Measurements from ENCODE around the gene NOM1. TPM values are rescaled to one million over a fixed set of nuclear protein-coding genes. Genes with fewer than 3 reads are reported as not detected.
"Not testable (repeated sequence)": the region's sequence is repeated elsewhere in the genome, so short reads cannot be mapped to it uniquely, and the experiment has no call there.

NOM1 gene
- total RNA-seq, 1 donor from 2014 or later, result 20.6 TPM

DNA sequence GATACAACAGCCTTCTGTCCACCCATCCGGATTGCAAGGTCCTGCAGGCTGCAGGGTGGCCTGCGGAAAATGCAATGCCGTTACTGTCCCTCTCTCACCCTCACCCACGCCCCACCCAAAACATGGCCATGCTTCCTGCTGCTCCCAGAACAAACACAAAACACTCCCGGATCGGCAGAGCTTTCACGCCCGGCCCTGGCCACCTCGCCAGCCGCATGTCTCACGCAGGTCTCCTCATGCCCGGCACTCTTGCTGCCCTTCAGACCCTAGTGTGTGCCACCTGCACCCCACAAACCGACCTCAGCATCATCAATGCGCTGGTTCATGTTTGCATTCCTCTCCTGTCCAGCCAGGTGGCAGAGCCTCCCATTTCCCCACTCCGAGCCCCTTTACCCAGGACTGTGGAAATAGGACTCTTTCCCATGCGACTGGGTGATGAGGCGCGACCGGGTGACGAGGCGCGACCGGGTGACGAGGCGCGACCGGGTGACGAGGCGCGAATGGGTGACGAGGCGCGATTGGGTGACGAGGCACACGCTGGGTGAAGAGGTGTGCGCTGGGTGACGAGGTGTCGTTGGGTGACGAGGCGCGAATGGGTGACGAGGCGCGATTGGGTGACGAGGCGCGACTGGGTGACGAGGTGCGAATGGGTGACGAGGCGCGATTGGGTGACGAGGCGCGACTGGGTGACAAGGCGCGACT, 8.9 kb upstream of the NOM1 start:
- no peak for DNase-seq

DNA sequence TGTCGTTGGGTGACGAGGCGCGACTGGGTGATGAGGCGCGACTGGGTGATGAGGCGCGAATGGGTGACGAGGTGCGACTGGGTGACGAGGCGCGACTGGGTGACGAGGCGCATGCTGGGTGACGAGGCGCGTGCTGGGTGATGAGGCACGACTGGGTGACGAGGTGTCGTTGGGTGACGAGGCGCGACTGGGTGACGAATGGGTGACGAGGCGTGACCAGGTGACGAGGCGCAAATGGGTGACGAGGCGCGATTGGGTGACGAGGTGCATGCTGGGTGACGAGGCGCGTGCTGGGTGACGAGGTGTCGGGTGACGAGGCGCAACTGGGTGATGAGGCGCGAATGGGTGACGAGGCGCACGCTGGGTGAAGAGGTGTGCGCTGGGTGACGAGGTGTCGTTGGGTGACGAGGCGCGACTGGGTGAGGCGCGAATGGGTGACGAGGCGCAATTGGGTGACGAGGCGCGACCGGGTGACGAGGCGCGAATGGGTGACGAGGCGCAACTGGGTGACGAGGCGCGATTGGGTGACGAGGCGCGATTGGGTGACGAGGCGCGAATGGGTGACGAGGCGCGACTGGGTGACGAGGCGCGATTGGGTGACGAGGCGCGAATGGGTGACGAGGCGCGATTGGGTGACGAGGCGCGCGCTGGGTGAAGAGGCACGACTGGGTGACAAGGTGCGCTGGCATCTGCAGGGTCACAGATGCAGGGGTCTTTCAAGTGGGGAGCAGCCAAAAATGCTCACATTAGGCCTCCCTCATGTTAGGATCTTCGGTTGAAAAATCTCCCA, 7.9 kb upstream of the NOM1 start:
- DNase-seq, result no peak

DNA sequence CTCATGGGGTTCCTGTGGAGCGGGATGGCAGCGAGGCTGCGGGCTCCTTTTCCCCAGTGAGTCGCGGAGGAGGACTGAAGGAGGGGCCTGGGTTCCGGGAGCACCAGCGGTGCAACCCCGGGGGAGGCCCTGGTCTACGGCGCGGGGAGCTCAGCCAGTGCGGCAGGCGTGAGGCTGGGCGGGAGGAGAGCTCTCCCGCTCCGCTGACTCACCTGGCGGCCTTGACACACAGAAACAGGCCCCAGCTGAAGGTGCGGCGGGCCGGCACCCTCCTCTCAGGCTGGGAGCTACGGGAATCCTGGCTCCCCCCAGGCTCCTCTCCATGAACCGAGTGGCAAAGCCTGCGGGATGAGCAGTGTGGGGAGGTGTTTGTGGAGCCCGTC, 6.8 kb upstream of the NOM1 start:
- no peak for DNase-seq

DNA sequence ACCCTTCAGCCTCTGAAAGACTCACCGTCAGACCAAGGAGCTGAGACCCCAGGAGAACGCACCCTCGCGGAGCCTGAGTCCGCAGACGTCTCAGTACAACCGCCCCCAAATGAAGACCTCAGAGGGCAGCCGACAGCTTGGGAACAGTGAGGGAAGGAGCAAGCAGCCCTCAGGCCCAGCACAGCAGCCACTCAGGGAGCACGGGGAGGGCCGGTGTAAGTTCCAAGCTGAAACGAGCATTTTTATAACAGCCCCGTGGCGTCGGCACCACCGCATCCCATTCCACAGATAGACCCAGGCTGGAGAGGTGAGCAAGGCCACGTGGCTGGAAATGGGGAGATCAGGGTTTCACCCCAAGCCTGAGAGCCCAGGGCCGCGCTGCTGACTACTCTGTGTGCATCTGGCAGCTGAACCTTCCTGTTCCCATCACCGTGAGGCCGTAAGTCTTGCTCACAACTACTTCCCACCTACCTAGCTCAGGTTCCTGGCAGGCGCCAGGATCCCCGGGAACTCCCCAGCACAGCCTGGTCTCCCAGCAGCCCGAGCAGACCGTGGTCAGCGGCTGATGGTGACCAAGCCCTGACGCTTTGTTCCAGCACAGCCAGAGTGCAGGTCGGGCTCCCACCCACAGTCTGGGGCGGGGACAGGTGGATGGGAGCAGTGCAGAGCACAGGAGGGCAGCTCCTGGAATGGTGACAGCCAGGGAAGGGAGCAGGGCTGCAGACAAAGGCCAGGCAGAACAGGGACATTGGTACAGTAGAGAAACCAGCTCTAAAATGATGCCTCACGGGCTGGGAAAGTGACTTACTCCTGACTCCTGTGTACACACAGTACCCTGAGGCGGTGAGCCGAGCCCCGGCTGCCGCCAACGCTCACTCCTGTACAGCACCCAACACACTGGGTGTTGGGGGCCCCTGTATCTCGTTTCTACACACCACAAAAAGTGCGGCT, 6.1 kb upstream of the NOM1 start:
- DNase-seq, result no peak

DNA sequence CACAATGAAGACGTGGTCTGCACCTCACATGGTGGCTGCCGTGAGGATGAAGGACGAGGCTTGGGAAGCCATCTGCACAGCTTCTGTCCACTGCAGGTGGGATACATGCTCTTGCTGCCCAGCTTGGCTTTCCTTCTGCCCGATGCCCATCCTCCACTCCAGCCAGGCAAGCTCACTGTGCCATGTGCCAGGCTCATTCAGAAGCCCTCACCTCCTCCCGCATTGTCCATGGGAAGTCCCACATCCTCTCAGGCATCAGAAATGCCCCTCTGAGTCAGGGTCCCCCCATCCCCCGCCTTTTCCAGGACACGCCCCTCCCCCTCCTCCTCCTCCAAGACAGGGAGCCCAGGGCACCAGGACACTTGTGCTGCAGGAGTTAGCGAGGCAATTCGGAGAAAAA, 4.6 kb upstream of the NOM1 start:
- DNase-seq, result no peak

DNA sequence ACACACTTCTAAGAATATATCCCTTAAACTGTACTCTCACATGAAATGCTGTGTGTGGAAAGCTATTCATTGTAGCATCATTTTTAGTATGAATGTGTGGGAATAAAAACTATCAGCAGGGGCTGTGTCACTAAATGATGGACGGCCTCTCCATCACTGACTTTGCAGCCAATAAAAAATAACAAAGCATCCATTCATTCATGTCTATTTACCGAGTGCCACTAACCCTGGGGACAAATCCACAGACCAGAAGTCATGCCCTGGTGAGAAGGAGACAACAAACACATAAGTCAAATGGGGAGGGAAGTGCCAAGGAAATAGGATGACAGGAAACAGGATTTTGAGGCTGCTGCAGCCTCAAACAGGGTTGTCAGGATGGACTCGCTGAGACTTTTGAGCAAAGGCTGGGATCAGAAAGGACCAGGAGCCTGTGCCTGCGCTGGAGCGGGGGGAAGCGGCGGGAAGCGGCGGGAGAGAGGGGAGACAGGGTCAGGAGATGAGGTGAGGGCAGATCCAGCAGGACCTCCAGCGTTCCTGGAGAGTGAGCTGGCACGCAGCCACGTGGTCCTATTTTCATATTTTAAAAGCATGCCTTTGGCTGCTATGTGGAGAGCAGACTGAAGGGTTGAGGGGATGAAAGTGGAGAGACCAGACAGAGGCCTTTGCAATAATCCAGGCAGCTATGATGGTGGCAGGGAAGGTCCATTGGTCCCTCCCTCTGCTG, 2.2 kb upstream of the NOM1 start:
- peak; percentile 30 for DNase-seq

DNA sequence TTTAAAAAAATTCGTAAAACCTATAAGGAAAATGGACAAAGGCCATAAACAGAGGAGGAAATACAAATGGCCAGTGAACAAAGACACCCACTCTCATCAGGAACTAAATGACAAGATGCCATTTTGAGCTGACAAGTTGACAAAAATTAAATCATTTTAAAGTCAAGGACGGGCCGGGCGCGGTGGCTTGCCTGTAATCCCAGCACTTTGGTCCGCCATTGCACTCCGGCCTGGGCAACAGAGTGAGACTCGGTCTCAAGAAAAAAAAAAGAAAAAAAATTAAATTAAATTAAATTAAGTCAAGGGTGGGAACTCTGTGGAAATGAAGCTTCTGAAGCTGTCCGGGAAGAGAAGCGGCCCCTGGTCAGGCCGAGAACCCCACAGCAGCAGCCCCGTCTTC, 1.2 kb upstream of the NOM1 start:
- no peak for DNase-seq

DNA sequence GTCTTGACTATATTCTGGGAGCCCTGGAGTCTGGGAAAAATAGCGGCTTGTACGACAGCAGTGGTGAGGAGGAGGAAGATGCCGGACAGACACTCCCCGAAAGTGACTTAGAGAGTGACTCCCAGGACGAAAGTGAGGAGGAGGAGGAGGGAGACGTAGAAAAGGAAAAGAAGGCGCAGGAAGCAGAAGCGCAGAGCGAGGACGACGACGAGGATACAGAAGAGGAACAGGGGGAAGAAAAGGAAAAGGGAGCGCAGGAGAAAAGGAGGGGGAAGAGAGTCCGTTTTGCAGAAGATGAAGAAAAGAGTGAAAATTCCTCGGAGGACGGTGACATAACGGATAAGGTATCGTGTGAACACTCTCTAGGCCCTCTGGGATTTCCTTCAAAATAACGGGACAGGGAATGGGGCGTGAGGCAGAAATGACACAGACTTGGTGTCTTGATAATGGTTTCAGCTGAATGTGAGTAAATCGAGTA, 908 bp downstream of the NOM1 start:
- peak; percentile 47 for DNase-seq

DNA sequence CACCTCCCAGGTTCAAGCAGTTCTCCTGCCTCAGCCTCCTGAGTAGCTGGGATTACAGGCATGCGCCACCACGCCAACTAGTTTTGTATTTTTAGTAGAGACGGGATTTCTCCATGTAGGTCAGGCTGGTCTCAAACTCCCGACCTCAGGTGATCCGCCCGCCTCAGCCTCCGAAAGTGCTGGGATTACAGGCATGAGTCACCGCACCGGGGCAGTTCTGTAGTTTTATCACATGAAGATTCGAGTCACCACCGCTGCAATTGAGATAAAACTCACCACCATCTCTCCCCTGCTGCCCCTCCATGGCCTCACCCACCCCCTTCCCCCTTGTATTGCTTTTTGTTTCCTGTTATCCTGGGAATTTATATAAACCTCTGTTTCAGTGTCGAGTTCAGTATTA, 3.7 kb downstream of the NOM1 start:
- not testable (repeated sequence) for DNase-seq

DNA sequence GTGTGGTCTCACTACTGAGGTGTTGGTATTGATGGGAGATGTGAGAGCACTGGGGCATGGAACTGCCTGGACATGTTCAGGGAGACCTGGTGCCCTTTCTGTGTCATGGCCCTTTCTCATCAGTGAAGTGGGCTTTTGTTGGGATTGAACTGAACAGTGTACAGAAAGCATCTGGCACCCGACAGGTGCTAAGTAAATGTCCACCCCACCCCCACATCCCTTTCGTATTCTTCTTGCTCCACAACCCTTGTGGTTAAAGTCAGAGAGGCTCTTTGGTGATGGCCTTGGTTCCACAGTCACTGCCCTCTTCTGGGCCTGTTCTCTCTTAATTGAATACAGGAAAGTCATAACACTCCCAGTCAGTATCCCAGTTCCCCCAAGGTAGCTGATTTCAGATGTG, 5.4 kb downstream of the NOM1 start:
- DNase-seq, result no peak

DNA sequence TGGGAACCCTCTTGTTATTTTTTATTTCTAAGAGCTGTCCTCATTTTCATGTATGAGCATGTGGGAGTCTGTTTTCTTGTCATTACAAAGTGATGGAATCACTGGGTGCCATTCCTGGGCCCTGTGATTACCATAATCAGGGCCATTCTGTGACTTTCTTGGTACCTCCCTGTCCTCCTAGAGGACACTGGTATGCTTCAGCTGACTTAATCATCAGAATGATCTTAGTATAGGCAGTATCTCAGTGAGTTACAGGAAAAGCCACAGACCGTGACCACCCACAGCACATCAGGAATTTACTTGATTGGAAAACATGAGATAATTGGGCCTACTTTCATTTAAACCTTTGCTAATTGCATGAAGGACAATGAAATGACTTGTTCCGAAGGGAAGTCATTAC, 7.2 kb downstream of the NOM1 start:
- no peak for DNase-seq

DNA sequence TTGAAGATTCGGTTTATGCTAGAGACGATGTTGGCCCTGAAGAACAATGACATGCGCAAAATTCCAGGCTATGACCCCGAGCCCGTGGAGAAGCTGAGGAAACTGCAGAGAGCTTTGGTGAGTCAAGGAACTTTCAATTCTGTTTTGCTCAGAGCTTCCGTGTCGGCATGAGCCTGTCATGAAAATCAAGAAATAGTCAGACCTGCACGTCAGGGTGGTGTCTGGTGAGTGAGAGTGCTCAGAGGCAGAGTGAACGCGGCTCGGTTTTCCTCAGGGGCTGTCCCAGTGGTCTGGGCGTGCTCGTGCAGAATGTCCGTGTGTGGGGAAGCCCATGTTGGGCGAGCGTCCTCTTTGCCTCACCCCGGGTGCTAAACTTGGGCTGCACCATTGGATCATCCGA, 12.6 kb downstream of the NOM1 start:
- no peak for DNase-seq

DNA sequence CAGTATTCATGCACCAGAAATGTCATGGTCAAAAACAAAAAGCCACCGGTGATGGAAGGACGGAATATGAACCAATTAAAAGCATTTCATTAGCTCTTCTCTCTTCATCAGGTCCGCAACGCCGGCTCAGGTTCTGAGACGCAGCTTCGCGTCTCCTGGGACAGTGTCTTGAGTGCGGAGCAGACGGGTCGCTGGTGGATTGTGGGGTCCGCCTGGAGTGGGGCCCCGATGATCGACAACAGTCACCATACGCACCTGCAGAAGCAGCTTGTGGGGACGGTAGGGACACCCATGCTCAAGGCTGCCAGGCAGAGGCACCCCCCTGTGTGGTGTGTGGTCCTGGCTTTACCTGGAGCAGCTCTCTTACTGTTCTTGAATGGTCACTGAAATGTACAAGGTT, 13.4 kb downstream of the NOM1 start:
- DNase-seq, result no peak

DNA sequence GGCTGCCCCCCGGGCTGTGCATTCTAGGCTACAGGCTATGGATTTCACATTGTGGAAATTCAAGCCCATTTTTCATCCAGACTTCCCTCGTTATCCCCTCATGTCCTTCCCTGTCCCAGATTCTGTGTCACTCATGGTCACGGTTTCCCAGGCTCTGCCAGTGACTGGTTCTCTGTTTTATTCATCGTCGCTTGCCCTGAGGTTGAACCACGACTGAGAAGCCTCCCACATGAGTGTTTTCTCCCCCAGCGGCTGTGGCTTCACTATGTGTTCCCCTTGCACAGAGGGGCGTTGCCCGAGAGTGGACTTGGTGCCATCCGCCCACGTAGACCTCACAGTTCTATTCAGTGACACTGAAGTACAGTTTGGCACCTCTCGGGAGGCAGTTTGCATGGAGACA, 14.0 kb downstream of the NOM1 start:
- DNase-seq, result no peak

DNA sequence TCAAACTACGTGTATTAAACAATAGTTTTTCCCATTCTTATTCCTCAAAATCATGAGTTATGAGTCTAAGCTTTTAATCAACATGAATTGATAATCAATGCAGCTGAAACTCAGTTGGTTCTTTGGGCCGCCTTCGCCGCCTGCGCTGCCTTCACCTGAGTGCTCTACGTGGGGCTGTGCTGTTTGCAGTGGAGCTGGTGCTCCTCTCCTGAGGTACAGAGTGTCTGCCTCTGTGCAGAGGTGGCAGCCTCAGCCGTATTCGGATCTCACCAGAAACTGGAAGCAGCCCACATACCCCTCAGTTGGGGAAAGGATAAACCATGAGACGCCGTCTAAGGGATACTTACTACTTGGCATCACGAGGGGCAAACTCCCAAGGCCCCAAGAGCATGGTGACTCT, 15.5 kb downstream of the NOM1 start:
- no peak for DNase-seq

DNA sequence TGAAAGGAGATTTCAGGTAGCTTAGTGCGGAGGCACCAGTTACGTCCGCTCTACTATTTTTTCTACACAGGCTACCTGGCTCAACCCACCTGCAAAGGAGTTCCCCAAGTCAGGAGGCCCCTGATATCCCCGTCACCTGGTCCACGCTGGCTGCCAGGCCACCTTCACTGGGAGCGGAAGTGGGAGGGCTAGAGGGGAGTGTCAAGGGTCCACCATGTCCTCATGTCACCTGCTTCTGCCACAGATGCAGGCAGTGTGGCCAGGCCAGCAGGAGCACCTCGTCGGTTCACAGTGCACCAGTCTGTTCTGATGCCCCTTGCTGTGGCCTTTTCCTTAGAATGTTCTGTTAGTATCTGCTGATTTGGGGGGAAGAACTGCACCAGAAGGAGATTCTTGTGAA, 16.9 kb downstream of the NOM1 start:
- DNase-seq, result no peak

DNA sequence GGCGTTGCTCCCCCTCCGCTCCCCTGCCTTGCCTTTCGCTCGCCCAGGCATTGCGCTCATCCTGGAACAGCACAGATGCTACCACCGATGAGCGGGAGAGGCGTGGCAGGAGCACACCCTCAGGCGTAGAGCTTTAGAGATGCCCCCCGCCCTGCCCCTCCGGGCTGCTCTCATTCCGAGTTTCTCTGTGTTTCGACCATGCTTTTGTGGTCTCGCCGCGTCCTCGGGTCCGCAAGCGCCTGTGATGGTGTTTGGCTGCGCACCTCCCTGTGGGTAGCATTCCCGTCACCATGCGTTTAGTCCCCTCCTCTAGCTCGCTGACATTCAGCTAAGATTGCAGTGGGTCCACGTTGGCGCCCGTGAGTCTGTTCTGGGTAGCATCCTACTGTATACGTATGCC, 18.7 kb downstream of the NOM1 start:
- no peak for DNase-seq

DNA sequence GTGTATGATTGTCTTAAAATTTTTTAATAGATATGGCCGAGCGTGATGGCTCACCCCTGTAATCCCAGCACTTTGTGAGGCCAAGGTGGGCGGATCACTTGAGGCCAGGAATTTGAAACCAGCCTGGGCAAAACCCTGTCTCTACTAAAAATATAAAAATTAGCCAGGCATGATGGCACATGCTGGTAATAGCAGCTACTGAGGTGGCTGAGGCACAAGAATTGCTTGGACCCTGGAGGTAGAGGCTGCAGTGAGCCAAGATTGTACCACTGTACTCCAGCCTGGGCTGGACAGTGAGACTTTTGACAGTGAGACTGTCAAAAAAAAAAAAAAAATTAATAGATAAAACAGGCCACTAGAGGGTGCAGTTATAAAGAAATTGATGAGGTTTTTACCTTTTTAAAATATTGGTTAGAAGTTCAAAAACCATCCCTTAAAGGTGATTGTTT, 20.5 kb downstream of the NOM1 start:
- peak; percentile 37 for DNase-seq

DNA sequence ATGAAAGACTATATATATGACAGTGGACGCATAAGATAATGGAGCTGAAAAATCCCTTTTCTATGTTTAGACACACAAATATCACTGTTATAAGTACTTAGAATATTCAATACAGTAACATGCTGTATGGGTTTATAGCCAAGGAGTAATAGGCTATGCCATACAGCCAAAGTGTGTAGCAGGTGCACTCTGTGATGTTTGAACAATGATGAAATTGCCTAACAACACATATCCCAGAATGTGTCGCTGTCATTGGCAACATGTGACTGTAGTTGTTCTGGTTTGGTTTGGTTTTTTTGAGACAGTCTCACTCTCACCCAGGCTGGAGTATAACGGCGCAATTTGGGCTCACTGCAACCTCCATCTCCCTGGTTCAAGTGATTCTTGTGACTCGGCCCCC, 26.1 kb downstream of the NOM1 start:
- no peak for DNase-seq

DNA sequence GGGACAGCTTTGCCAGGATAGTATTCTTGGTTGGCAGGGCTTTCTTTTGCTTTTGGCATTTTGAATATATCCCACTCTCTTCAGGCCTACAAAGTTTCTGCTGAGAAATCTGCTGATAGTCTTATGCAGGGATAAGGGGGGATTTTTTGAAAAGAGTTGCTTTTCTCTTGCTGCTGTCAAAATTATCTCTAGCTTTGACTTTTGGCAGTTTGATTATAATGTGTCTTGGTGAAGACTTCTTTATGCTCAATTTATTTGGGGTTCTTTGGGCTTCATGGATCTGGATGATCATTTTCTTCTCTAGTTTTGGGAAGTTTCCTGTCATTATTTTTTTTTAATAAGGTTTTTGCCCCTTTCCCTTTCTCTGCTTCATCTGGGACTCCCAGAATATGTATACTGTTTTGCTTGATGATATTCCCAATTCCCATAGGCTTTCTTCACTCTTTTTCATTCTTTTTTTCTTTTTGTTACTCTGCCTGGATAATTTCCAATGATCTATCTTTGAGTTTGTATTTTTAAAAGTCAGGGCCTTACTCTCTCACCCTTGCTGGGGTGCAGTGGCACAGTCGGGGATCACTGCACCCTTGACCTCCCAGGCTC, 29.6 kb downstream of the NOM1 start:
- DNase-seq, result no peak

DNA sequence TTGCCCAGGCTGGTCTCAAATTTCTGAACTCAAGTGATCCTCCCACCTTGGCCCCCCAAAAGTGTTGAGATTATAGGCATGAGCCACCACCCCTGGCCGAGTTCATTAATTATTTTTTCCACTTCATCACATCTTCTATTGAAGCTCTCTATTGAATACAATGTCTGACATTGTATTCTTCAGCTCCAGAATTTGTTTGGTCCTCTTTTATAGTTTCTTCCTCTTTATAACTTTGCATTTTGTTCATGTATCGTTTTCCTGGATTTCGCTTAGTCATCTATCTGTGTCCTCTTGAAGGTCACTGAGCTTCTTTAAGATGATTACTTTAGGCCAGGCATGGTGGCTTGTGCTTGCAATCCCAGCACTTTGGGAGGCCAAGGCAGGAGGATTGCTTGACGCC, 30.2 kb downstream of the NOM1 start:
- no peak for DNase-seq

Measured in dermis blood vessel endothelial cell (primary cell).